ENCODE measurements around the gene NFKBIE. TPM values are rescaled to one million over a fixed set of nuclear protein-coding genes. Genes with fewer than 3 reads are reported as not detected.

The NFKBIE gene
- total and polyA plus RNA-seq, 2 of the 13 experiments (the other 11 are each of a cell fraction or from before 2014, with no cell fraction given), result 6.7 to 14.5 TPM

GRCh38 chr6:44265007-44265721 is at the start of gene NFKBIE (continued):
- no peak for TF ChIP-seq ZNF143 (CRISPR knock-in tag; IDR thresholded peaks at IDR 0.05)
- no peak for TF ChIP-seq ZBTB37 (CRISPR knock-in tag; IDR thresholded peaks at IDR 0.05)
- peak; percentile 84; the same call in 1 of the 2 replicates for TF ChIP-seq ZXDC (CRISPR knock-in tag; IDR thresholded peaks at IDR 0.05)
- no peak; the same call in 1 of the 2 replicates for TF ChIP-seq IRF2 (CRISPR knock-in tag; IDR thresholded peaks at IDR 0.05)
- peak; percentile 28; the same call in 1 of the 2 replicates for TF ChIP-seq ZGPAT (CRISPR knock-in tag; IDR thresholded peaks at IDR 0.05)
- TF ChIP-seq ARNTL (CRISPR knock-in tag; IDR thresholded peaks at IDR 0.05), result 0 out of 2 replicates have a peak, but pooled peaks have one; percentile 42
- TF ChIP-seq HOXA9 (CRISPR knock-in tag; IDR thresholded peaks at IDR 0.05; ENCODE audit: borderline replicate concordance), result 0 out of 2 replicates have a peak, but pooled peaks have one; percentile 52
- TF ChIP-seq ZNF577 (CRISPR knock-in tag; IDR thresholded peaks at IDR 0.05; ENCODE audit: borderline replicate concordance, low read depth), result no peak
- TF ChIP-seq HNF4A (CRISPR knock-in tag; IDR thresholded peaks at IDR 0.05), result no peak
- TF ChIP-seq ZNF501 (CRISPR knock-in tag; IDR thresholded peaks at IDR 0.05), result no peak
- TF ChIP-seq GFI1 (CRISPR knock-in tag; IDR thresholded peaks at IDR 0.05; ENCODE audit: borderline replicate concordance), result peak; percentile 70; the same call in 1 of the 2 replicates
- TF ChIP-seq ZBTB2 (CRISPR knock-in tag; IDR thresholded peaks at IDR 0.05; ENCODE audit: low read depth), result no peak
- 0 out of 2 replicates have a peak, but pooled peaks have one; percentile 14 for TF ChIP-seq GATAD1 (CRISPR knock-in tag; IDR thresholded peaks at IDR 0.05)
- TF ChIP-seq IKZF5 (CRISPR knock-in tag; IDR thresholded peaks at IDR 0.05), result no peak; the same call in none of the 2 replicates
- no peak for TF ChIP-seq ZNF180 (CRISPR knock-in tag; IDR thresholded peaks at IDR 0.05; ENCODE audit: borderline replicate concordance, low read depth)
- TF ChIP-seq FOXO1 (CRISPR knock-in tag; IDR thresholded peaks at IDR 0.05), result no peak
- TF ChIP-seq ZNF20 (CRISPR knock-in tag; IDR thresholded peaks at IDR 0.05), result no peak
- peak; percentile 94; the same call in 1 of the 2 replicates for TF ChIP-seq PAX8 (CRISPR knock-in tag; IDR thresholded peaks at IDR 0.05; ENCODE audit: borderline replicate concordance)
- TF ChIP-seq KLF11 (CRISPR knock-in tag; IDR thresholded peaks at IDR 0.05), result peak; percentile 76
- TF ChIP-seq PBX2 (CRISPR knock-in tag; IDR thresholded peaks at IDR 0.05), result no peak

All from HepG2 (cell line).